Stimulated activated CD8-positive, alpha-beta memory T cell treated with anti-CD3 and anti-CD28 coated beads, Interleukin-15, amount 100 ng/mL, for 1 hour (primary cell): ENCODE measurements around the gene CDCA3.

ENCODE experiments used
- DNase-seq: peaks from one replicate; pipeline ENCODE4 v3.0.0-alpha.2; 2020; ENCODE audit warnings: low read depth

CDCA3 gene

DNA sequence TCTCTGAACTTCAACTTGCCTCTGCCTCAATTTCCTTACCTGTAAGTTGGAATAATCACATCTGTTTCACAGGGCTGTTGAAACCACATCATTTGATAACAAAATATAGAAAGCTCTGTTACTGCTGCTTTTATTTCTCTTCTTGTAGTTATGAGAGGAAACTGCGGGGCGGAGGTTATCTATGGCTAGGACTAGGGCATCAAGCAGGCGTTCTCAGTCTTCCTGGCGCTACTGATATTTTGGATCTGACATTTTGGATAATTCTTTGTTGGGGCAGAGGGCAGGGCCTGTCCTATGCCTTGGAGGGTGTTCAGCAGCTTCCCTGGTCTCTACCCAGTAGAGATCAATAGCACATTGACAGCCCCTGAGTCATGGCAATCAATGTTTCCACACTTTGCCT, 19.0 kb downstream of the CDCA3 start:
- DNase-seq = no peak

DNA sequence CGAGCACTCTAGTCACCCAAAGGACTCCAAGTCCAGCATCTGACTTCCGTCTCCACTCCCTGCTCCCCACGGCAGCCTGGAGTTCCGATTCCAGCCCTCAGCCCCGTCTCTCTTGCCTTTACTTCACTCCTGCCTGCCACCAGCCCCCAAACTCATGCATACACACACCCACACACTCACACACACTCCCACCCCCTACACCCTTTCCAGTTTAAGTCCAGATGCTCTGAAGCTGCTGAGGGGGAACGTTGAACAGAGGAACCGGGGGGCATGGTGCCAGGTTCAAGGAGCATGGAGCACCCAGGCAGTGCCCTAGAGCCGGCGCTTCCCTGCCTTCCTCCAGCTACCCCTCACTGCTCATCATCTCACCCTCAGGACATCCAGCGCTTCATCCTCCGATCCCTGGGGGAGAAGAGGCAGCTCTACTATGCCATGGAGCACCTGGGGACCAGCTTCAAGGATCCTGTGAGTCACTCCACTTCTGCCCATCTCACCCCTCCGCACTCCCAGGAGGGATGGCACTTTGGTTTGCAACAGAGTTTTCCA, 19.6 kb downstream of the CDCA3 start:
- DNase-seq = no peak

DNA sequence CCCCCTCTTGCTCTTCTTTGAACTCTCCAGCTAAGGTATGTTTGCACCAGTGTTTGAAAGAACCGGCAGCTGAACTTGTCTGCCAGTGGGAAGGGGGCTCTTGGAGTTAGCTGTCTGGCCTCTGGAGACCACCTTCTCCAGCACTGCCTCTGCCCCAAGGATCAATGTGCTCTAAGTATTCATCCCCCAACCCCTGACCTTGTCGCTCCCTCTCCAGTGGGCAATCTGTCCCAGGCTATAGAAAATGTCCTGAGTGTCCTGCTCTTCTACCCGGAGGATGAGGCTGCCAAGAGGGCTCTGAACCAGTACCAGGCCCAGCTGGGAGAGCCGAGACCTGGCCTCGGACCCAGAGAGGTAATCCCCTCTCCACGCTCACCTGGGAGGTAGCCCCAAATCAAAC, 20.1 kb downstream of the CDCA3 start:
- DNase-seq = no peak

DNA sequence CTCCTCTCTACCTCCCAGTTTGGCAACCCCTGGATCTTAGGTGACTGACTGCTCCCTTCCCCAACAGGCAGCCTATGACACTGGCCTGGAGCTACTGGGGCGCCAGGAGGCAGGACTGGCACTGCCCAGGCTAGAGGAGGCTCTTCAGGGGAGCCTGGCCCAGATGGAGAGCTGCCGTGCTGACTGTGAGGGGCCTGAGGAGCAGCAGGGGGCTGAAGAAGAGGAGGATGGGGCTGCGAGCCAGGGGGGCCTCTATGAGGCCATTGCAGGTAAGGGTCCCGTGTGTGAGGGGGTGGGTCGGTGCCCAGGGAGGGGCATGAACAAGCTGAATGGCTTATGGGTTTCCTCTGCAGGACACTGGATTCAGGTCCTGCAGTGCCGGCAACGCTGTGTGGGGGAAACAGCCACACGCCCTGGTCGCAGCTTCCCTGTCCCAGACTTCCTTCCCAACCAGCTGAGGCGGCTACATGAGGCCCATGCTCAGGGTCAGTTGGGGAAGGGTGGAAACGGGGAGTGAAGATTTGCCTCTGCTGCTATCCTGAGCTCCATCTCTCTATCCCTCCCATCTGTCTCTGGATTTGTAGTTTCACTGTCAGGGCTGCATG, 20.7 kb downstream of the CDCA3 start:
- DNase-seq = no peak

DNA sequence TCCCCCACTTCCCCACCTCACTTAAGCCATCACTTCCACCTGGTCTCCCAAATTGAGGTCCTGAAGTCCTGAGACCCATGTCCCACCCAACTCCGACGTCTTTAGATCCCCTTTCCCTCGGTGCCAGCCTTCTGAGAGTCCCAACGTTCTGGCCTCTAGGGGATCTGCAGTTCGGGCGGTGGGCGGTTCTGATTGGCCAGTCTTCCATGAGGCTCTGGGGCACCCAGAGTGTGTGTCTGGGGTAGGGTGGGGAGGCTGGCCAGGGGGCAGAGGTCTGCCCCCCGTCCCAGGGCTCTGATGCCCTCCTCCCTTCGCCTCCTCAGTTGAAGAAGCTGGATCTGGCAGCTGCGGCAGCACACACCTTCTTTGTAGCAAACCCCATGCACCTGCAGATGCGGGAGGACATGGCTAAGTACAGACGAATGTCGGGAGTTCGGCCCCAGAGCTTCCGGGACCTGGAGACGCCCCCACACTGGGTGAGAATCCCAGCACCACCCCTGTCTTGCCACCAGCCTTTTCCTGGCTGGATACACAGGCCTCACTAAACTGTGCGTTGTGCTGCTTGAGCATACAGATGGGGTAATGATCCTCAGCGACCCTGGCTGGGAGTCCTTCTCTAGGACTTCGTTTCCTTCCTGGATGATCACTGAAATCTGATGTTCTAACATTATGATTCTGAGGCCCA, 21.4 kb downstream of the CDCA3 start:
- DNase-seq = no peak

DNA sequence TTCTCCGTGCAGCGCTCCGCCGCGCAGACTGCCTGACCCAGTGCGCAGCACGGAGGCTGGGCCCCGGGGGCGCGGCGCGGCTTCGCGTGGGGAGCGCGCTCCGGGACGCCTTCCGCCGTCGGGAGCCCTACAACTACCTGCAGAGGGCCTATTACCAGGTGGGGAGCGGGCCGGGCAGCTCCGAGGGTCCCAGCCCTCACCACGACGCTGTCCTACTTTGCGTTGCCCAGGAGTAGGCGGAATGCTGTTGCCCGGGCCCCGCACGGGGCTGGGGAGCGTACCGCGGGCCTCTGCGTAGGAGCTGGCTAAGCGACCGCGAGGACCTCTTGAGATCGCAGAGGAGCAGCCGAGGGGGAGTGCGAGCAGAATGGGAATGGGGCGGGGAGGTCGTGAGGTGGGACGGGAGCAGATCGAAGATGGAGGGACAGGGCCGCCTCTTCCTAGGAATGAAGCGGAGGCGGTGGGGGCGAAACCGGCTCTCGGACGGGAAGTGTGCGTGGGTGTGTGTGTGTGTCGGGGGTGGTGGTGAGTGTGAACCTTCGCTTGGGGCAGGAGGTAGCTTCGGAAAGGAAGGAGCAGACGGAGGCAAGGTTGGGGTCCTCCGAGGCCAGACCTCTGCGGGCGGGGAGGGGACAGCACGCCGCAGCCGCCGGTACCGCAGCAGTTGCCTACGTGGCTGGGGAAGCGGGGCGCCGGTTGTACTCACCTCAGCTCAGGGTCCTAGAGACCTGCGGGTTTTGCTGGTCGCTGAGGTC, 22.1 kb downstream of the CDCA3 start:
- no peak for DNase-seq

DNA sequence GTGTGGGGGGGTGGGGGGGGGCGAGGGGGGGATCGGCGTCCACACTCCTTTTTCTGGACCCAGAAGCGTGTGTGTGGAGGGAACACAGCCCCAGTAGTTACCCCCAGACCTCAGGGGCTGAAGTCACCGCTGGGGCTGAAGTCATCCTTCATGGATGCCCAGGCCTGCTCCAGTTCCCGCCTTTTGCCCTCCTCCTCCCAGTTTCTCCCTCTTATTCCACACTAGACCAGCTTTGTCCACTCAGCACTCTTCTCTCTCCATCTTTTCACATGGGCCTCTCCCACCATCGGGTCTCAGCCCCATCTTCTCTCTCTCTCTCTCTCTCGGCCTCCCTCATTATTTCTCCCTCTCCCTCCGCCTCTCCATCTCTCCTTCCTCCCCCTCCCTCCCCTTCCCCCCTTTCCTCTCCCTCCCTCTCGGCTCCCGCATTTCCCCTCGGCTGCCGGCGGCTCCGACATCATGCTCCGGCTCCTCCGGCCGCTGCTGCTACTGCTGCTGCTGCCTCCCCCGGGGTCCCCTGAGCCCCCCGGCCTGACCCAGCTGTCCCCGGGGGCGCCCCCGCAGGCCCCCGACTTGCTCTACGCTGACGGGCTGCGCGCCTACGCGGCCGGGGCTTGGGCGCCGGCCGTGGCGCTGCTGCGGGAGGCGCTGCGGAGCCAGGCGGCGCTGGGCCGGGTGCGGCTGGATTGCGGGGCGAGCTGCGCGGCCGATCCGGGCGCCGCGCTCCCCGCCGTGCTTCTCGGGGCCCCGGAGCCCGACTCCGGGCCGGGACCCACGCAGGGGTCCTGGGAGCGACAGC, 22.9 kb downstream of the CDCA3 start, which contains the start of gene P3H3:
Gene P3H3, plus strand, starts transcription at position 426 of the 799 bp plus-strand sequence. Its CDS starts 34 bp downstream, at position 460.
- DNase-seq = no peak

DNA sequence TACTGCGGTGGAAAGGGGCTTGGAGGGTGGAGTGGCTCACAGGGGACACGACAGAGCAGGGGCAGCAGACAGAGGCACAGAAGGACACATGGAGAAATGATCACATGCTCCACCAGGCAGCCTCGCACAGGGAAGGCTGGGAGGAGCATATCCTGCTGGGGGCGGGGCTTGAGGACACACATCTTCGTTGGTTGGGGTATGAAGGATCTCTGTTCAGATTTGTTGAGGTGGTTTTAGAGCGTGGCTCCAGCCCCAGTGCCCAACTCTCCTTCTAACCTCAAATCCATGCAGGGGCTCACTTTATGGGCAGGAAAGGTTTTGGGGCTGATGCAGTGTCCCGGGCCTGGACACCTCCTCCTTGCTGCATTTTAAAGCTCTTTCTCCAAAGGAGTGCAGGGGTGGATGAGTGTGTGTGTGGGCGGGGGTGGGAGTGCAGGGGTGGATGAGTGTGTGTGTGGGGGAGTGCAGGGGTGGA, 23.6 kb downstream of the CDCA3 start:
- DNase-seq = no peak

DNA sequence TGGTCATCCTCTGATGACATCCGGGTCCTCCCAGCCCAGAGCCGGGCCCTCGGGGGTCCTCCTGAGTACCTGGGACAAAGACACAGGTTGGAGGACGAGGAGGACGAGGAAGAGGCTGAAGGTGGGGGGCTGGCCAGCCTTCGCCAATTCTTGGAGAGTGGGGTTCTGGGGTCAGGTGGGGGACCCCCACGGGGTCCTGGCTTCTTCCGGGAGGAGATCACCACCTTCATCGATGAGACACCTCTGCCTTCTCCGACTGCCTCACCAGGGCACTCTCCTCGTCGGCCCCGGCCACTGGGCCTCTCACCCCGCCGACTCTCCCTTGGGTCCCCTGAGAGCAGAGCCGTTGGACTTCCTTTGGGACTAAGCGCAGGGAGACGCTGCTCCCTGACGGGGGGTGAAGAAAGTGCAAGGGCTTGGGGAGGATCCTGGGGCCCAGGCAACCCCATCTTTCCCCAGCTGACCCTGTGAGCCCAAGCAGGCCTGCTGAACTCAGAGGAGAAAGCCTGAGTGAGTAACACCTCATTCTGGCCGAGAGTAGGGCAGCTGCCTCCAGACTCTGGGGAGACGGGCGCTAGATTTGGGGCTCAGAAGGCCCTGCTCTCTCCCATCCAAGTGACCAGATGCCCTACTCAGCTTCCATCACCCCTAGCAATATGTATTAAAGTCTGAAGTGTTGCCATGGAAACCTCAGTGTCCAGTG, 24.2 kb downstream of the CDCA3 start:
- DNase-seq = no peak

DNA sequence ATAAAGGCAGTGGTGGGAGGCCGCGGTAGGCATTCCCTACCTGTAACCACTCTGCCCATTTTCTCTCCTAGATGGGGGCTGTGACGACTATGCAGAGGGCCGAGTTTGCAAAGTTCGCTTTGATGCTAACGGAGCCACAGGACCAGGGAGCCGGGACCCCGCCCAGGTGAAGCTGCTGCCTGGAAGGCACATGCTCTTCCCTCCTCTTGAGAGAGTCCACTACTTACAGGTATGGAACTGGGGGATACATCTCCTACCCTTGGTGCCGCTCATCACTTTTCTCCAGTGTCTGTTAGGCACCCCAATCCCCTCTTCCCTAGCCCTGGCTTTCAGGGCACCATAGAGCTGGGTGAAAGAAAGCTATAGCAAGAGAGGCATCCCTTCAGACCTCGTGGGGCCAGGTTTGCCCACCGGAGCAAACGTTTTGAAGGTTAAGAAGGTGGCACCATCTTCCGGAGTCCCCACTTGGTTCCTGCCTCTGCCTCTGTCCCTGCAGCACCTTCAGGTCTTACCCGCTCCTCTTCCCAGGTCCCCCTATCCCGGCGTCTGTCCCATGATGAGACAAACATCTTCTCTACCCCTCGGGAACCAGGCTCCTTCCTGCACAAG, 24.9 kb downstream of the CDCA3 start:
- DNase-seq = no peak

DNA sequence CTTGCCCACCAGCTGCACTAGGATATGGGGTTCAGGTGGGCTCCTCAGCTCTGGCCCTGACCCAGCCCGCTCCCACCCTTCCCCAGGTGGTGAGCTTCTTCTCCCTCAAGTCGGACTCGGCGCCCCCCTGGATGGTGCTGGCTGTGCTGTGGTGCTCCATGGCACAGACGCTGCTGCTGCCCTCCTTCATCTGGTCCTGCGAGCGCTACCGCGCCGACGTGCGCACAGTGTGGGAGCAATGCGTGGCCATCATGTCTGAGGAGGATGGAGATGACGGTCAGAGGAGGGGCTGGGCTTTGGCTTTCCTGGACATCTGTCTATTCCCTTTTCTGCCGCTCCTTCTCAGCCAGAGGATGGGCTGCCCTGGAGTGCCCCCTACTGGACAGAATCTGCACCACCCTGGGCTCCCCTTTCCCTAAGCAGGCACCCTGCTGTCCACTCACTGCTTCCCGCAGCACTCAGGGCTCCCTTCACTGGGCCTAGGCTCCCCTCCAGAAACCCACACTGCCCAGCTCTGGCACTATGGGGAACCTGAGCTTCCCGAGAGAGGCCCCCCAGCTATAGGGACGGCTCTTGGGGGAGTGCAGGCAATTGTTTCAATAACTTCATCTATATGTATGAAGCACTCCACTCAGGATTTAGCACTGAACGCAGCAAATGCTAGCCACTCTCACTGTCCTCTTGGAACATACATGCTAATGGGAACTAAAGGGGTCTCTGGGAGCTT, 25.5 kb downstream of the CDCA3 start:
- peak; percentile 64 for DNase-seq

DNA sequence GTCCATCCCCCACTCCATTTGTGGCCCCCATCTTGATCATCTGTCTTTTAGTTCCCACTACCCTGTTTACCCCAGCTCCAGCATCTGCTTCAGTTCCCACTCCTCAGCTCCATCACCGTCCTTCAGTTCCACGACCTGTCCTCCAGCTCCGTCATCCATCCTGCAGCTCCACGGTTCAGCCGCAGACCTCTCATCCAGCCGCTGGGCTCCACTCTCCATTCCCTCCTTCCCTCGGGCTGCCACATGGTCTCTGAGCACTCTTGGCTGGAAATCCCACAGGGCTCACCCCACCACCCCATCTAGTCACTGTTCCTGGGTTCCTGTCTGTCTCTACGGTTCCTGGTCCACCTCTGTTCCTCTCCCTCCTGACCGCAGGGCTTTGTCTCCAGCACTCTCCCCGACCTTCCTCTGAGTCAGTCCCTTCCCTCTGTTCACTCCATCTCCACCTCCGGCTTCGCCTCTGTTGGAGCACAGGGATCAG, 26.1 kb downstream of the CDCA3 start:
- no peak for DNase-seq

DNA sequence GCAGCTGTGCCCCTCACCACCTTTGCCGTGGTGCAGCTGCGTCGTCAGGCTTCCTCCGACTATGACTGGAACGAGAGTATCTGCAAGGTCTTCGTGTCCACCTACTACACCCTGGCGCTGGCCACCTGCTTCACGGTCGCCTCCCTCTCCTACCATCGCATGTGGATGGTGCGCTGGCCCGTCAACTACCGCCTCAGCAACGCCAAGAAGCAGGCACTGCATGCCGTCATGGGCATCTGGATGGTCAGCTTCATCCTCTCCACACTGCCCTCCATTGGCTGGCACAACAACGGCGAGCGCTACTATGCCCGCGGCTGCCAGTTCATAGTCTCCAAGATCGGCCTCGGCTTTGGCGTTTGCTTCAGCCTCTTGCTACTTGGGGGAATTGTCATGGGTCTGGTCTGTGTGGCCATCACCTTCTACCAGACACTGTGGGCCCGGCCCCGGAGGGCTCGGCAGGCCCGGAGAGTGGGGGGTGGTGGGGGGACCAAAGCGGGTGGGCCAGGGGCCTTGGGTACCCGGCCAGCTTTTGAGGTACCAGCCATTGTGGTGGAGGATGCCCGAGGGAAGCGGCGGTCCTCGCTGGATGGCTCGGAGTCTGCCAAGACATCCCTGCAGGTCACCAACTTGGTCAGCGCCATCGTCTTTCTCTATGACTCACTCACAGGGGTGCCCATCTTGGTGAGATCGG, 26.9 kb downstream of the CDCA3 start:
- no peak for DNase-seq

DNA sequence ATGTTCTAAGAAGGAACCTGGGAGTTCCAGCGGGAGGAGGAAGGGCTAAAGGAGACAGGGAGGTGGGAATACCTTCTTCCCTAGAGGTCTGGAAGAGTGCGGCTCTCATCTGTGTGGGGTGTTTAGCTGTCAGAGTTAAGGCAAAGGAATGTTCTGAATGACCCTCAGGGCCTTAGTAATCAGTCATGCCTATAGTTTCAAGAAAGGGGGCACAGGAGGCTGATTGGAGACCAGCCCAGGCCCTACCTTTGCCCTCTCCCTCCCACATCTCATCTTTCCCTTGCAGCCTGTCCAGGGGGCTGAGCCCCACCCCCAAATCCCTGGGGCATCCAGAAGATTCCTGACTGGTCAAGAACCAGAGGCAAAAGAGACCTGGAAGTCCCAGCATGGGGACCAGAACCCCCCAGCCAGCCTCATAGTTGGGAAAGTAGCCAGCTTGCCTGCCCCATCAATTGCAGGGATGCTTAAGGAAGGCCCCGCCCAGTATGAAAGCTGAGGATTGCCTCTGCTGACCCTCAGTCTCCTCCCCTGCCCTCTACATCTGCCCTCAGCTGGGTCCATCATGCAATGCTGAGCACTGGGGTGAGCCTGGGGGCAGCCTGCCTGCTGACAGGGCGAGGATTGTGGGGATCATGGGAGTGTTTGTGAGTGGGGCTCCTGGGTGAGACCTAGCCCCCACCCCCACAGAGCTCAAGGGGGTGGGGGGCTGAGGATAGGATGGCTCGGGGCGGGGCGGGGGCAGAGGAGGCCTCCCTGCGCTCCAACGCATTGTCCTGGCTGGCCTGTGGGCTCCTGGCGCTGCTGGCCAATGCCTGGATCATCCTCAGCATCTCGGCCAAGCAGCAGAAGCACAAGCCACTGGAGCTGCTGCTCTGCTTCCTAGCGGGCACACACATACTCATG, 27.7 kb downstream of the CDCA3 start:
- DNase-seq = no peak

DNA sequence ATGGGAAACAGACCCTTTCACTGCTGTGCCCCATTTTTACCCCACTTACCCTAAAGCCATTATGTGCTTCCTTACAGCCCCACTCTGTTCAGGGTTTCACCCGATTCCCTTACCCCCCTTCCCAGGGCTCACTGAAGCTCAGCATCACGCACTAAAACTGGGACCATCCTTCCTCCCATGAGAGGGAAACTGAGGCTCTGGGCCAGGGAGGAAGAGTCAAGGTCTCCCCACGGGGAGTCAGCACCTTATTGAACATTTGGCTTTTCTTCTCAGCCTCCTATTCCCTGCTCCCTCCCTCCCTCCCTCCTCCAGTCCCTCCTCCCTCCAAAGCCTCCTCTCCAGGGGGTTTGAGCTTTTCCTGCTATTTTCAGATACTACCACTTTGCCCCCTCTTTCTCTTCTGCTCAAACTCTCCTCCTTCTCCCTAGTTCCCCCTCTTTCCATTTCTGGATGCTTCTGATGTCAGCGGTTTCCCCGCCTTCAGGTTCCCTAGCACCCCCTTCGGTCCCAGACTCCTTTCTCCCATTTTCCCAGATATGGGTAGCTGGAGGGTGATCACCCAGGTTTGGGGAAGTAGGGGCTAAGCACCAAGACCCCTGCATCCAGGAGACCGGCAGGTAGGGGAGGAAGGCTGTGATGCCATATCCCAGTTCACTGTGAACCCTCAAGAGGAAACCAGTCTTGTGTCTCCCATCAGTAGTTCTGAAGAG, 28.5 kb downstream of the CDCA3 start:
- DNase-seq = no peak

DNA sequence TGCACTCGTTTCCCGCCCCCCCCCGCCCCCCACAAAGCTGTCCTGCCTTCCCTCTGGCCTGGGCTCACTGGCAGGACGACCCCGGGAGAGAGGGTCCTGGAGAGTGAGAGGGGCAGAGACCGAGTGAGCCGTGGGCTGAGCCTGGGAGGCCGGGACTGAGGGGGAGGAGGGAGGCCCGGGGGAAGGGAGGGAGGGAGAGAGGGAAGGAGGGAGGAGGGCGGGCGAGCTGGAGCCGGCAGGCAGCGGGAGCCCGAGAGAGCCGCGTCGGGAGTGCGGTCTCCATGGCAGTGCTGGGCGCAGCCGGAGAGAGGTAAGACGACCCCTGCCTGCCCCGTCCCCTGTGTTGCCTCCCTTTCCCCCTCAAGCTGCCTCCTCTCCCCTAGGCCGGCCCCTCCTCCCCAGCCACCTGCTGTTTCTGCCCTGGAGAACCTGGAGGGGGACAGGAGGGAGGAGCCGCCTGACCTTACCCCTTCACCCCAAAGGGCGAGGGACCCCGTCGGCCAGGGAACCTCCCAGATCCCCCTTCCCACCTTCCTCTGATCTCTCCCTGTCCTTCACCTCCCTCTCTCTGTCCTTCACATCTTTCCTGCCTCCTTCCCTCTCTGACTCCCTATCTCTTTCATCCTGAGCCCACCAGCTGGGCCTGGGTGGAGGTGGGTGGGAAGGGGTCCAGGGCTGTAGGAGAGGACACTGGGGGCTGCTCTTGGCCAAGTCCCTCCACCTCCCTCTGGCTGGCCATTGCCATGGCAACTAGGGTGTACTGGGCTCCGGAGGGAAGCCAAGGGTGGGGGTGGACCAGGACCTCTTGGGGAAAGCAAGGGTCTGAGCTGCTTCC, 29.3 kb downstream of the CDCA3 start, which contains the start of gene GPR162:
Gene GPR162, plus strand, starts transcription at position 231 of the 835 bp plus-strand sequence. CDS start 2,078 bp downstream, outside the sequence.
- DNase-seq = no peak

DNA sequence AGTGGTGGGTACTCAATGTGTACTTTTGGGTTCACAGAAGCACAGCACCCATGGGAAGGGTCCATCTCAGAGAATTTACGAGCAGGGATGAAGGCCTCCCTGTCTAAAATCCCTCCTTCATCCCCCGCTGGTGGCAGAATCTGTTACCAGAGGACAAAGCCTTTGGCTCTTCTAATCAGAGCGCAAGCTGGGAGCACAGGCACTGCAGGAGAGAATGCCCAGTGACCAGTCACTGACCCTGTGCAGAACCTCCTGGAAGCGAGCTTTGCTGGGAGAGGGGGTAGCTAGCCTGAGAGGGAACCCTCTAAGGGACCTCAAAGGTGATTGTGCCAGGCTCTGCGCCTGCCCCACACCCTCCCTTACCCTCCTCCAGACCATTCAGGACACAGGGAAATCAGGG, 30.9 kb downstream of the CDCA3 start:
- no peak for DNase-seq
